AG10803 (cell line): ENCODE data around the gene CTXND2.

Experiments used
- DNase-seq: peaks from one replicate; pipeline ENCODE4 v3.0.0; 2010; ENCODE audit warnings: low read depth
- H3K4me3 ChIP-seq: 2 replicates; pipeline ENCODE4 v1.5.1; 2011; ENCODE audit warnings: mild to moderate bottlenecking, low read length, control low read depth
- CTCF ChIP-seq: conservative IDR thresholded peaks from 2 replicates; pipeline ENCODE4 v1.5.1; 2011; ENCODE audit warnings: mild to moderate bottlenecking, low read length, control low read depth, inconsistent platforms

Gene CTXND2

DNA sequence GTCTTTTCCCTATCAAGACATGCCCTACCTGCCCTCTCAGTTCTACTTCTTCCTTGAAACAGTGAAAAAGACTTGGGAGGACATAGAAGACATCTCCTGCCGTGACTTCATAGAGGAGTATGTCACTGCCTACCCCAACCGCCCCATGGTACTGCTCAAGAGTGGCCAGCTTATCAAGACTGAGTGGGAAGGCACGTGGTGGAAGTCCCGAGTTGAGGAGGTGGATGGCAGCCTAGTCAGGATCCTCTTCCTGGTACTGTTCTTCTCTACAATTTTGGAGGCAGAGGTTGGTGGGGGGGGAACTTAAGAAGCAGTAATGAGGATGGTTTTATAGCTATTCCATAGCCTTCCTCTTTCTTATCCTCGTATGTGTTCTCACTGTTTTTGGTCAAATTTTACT is 57.9 kb downstream of the CTXND2 start:
- no peak overlapping the region for H3K4me3 ChIP-seq
- TF ChIP-seq CTCF: no peak
- DNase-seq: no peak

- H3K4me3 ChIP-seq: no peak overlapping the region
- no peak for TF ChIP-seq CTCF
- DNase-seq: no peak
These were observed 67.8 kb downstream of the CTXND2 start for GRCh38 chr1:150954708-150955107.

DNA sequence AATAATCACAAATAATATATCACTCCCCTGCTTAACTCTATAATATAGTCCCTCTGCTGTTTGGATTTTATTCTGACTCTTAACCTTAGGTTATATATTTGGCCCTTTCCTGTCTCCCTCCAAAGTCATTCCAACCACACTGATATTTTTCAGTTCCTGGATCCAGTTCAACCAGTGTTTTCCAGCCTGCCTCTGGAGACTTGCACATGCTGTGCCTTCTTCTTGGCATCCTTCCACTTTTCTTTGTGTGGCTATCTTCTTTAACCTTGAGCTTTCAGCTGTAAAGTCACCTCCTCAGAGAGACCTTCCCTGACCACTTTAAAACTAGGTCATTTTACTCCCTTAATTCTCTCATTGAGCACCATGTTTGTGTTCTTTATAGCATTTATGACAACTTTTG is 68.3 kb downstream of the CTXND2 start:
- DNase-seq: no peak
- H3K4me3 ChIP-seq: no peak overlapping the region
- no peak for TF ChIP-seq CTCF

GRCh38 chr1:150957666-150958065 is 70.7 kb downstream of the CTXND2 start:
- no peak overlapping the region for H3K4me3 ChIP-seq
- DNase-seq: no peak
- no peak for TF ChIP-seq CTCF

- TF ChIP-seq CTCF: no peak
- DNase-seq: no peak
- no peak overlapping the region for H3K4me3 ChIP-seq
These were observed 73.7 kb downstream of the CTXND2 start for GRCh38 chr1:150960646-150961045.

DNA sequence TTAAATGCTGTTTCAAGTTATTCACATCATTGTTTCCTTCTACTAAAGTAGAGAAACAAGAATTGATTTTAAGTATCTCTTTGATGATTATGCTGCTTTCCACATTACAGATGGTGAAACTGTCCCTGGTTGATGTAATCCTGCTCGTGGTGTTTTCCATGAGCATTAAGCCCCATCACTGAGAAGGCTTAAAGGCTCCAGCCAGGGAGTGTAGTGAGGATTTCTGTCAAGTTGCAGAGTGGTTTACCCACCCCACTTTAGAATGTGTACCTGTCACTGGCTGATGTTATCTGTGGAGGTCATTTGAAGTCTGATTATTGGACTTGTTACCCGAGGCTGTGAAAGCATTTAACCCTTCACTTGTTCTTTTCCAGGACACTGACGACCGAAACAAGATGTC is 74.8 kb downstream of the CTXND2 start:
- DNase-seq: no peak

More for the DNA sequence above, 74.8 kb downstream of the CTXND2 start:
- H3K4me3 ChIP-seq: no peak overlapping the region
- no peak for TF ChIP-seq CTCF
